NCI-H2196 (cell line): ENCODE data around the gene SPATA31D4.
"Not testable (repeated sequence)": the region's sequence is repeated elsewhere in the genome, so short reads cannot be mapped to it uniquely, and the experiment has no call there.

ENCODE experiments used
- DNase-seq: peaks from one replicate; lab custom pipeline; 2025; ENCODE audit not compliant: unreplicated experiment; lab: John Stamatoyannopoulos, UW

The SPATA31D4 gene

DNA sequence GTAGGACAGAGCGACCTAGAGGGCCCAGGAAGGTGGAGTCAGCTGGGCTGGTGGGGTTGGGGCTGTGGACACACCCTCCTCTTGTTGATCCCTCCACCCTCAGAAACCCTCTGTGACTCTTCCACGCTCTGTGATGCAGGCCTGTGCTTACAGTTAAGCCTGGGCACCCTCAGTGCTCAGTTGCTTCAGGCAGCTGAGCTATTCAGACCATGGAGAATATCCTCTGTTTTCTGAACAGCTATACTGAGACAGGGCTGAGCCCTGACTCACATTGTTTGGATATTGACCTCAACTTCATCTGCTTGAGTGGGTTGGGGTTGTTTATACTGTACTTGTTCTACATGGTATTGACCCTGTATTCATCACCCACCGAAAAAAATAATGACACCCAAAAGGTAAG lies at the start of gene SPATA31D4:
SPATA31D4 (plus strand) TSS at position 124 of the 400 bp plus-strand sequence; CDS start at position 210, 86 bp downstream.
- not testable (repeated sequence) for DNase-seq

DNA sequence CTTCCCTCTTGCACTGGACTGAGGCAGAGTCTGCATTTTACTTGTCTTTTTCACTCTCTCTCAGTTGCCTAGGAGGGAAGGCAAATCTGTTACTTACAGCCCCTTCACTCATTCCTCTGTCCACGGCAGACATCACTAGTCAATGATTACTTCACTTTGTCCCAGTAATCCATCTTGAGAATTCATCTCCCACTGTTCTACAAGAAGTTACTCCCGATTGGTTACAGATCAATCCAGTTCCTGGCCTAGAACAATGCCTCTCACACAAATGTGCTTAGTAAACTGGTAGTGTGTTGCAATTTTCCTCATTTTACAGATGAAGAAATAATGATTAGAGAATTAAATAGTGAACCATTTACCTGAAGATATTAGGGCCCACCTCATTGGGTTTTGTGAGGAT lies 49.7 kb upstream of the SPATA31D4 start:
- no peak for DNase-seq

DNA sequence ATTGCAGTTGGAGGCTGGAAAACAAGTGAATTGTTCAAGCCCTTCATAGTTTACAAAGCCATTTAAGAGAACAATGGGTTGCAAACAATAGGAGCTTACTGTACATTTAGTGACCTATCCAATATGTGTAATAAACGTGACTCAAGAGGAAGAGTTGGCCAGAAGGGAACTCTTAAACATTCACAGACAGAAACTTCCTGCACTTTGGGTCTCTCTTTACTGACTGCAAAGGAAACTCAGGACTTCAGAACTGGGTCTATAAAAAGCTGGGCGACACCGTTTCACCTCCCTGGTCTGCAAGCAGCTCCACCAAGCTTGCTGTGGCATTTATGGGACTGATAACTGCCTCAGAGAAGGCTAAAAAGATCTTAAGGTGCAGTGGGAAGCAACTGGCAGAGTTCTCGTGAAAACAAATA lies 48.7 kb upstream of the SPATA31D4 start:
- DNase-seq = no peak

DNA sequence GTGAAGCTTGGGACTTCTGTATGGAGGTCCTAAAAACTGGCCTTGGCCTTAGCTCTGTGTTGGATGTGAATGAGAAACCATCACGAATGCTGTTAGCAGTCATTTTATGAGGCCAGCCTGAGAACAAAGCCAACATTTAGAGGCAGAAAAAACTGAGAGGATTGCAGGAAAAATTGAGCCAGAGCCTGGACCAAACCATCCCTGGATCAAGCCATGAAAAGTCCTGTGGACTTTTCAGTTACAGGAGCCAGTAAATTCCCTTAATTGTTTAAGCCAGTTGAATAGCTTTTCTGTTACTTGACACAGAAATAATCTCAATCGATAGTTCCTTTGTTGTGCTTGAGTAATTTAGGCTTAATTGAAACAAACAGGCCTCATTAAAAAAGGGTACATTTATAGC lies 42.6 kb upstream of the SPATA31D4 start:
- no peak for DNase-seq

DNA sequence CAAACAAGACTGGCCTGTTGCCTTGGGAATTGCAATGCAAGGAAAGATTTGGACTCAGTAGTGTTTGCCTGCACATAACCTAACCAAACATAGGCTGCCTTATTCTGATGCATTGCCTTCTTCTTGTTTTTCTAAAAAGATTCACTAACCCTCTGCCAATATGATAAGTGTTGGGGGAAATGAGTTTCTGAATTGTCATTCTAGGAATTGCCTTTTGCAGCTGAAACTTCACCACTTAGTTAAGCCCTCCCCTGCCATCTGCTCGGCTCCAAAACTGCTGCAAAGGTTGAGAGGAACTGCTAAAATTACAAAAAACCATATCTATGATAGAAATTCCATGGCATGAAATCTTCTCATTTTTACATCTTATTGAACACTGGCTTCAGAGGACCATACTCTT lies 41.6 kb upstream of the SPATA31D4 start:
- no peak for DNase-seq

DNA sequence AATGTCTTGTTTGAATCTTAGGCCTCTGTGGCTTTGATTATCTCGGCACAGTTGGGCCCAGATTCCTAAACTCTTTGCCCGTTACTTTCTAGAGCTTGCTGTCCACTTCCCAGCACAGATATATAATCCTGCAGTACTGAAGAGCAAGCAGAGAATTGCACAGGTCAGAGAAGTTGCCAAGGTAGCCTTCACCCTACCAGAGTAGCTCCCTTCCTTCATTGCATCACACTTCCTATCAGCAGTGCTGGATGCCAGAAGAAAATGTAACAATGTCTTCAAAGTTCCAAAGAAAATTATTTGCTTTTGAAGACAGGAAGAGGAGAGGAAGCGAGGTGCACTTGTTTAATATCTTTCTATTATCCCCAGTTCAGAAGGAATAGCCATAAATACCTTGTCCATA lies 38.1 kb upstream of the SPATA31D4 start:
- DNase-seq = no peak

DNA sequence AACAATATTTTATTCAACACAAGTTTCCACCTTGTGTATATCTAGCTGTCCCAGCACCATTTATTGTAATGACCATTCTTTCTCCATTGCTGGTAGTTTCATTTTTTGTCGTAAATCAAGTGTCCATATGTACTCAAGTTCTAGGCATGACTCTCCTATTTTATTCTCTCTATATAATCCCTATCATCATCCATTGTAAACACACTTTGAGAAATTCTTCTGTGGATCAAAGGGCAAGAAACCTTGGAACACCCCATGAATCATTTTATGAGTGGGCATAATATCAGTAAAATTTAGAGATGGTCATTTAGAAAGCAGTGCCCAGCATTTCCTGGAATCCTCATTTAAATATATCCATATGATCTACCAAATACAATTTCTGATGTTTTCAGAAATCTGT lies 35.8 kb upstream of the SPATA31D4 start:
- DNase-seq = no peak

DNA sequence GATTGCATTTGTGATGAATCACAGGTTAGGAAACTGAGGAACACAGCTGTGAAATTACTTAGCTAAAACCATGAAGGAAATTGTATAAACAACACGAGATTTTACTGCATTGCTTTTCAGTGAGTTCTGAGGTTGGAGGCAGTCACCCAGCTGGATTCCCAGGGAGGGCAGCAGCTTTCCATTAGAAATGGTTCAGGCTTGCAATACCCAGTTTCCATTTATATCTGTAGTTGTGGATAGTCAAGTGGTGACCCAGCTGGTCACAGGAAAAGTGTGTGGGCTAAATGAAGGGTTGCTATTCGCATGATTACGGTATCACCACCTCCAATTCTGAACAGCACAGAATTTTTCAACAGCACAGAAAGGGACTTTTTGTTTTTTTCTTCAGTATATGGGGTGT lies 34.3 kb upstream of the SPATA31D4 start:
- no peak for DNase-seq

DNA sequence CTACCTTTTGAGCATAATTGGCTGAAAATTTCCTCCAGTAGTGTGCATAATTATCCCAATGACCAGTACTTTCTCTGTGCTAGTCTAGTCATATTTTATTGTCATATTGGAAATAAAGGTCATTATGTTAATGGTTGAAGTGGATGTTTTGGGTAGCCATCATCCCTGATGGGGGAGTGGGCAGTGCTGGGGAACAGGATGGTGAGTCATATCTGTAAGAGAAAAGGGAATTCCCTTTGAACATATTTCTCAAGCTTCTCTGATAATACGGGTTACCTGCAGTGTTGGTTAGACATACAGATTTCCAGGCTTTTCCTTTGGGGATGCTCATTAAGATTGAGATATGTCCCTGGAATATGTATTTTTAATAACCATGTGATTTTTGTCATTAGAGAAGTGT lies 33.3 kb upstream of the SPATA31D4 start:
- DNase-seq = no peak

DNA sequence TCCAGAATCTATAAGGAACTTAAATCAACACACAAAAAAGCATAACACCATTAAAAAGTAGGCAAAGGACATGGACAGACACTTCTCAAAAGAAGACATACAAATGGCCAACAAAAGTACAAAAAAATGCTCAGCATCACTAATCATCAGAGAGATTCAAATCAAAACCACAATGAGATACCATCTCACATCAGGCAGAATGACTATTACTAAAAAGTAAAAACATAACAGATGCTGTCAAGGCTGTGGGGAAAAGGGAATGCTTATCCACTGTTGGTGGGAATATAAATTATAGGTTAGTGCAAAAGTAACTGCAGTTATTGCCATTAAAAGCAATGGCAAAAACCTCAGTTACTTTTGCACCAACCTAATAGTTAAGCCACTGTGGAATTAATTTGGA lies 32.2 kb upstream of the SPATA31D4 start:
- DNase-seq = no peak

DNA sequence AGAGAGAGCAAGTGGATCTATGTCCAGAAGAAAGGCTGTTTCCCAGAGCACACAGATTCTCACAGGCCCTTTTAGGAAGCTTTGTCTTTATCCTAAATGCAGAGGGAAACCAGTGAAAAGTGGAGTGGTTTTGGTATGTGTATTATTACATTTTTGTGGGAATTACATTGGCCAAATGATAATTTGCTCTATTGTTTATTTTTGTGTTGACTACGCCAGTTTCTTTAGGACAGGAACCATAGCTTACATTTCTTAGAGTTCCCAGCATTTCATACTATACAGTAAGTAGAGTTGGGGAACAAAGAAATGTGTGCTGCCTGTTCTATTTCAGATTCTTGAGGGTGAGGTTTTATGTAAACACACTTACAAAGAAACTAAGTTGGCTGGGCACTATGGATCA lies 29.4 kb upstream of the SPATA31D4 start:
- no peak for DNase-seq

DNA sequence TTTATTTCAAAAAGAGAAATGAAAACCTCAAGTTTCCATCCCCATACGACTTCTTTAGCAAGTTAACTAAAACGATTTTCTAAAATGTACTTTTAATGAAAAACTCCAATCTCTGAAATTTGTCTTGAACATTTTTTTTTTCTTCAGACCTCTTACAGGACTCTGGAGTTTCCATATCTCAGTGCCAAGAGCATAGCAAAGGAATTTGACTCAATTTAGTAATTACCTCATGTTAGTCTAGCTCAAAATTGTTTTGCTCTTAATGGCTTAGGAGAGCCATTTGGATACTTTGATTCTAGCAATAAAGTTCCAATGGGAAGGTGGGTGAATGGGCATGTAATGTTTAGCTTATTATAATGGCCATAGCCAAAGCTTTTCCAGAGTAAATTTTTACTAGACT lies 26.0 kb upstream of the SPATA31D4 start:
- no peak for DNase-seq

DNA sequence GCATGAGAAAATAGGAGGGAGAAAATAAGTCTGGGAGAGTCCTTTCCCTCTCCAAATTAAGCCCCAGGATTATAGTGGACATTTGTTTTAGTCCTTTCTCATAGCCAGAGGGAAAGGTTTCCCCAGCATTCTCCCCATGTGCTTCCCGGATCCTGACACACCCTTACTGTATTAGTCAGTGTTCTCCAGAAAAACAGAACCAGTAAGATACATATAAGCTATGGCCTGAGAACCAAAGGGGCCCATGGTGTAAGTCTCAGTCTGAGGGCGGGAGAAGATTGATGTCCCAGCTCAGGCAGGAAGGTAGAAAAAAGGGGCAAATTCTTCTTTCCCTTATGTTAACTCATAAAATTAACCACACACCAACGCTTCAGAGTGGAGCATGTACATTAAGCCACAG lies 25.6 kb upstream of the SPATA31D4 start:
- no peak for DNase-seq

DNA sequence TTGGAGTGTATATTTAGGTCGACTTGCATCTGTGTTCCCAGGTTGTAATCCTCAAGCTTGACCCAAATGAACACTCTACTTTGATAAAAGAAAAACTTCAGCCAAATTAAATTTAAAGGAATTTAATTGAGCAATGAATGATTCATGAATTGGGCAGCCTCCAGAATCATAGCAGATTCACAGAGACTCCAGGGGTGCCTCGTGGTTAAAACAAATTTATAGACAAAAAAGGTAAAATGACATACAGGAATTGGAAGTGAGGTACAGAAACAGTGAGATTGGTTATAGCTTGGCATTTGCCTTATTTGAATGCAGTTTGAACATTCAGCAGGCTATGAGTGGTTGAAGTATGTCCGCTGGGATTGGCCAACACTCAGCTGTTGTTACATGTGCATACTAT lies 21.6 kb upstream of the SPATA31D4 start:
- DNase-seq = no peak

DNA sequence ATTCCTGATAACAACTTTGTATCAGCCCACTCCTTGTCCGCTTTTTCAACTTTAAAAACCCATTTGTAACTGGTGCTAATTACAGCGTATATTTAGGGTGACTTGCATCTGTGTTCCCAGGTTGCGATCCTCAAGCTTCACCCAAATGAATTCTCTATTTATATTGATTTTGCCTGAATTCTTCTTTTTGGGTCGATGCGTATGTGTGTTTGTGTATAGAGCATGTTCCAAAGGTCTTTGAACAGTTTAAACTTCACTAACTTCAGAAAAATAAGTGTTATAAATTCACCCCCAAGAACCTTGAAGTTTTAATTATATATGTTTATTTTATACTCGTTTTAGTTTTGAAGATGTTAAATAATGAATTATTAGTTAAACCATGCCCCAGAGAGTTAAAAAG lies 16.1 kb upstream of the SPATA31D4 start:
- DNase-seq = no peak

DNA sequence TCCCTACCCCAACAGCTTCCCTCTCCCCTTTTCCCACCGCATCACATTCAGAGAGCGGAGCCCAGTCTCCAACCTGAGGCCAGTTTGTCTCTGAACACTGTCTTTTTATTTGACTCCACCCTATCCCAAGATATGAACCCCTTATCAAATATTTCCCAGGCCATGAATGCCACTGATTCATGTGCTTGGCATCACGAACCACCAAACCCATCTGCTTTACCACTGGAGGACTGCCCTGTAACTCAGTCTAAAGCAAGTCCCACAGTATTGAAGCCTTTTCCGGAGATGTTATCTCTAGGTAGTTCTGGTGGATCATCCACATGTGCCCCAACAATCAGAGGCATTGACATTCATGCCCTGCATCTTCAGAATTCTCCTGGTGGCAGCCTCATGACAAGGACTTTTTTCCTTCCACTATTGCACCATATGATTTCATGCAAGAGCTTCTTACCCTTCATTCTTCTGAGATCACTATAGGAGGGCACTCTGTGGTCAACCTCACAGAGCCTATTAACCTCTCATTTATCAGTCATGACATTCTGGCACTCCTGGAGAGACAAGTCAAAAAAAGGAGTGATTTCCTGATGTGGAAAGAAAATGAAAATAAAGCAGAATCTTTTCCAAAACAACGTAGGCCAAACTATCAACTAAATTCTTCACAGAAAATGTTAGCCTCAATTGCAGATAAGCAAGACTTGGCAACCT lies 12.3 kb upstream of the SPATA31D4 start:
- no peak for DNase-seq

DNA sequence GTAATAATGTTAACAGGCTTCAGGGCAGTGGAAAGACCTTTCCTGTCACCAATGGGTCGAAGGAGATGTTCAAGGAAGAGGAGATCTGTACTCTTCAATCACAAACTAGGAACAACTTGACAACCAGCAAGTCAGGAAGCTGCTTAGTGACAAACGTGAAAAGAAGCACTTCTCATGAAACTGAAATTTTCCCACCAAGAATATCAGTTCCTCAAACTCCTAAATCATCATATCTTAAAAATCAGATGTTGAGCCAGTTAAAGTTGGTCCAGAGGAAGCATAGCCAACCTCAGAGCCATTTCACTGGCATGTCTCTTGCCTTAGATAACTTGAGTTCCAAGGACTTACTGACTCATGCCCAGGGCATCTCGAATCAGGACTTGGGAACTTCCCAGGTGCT lies 9.7 kb upstream of the SPATA31D4 start:
- DNase-seq = not testable (repeated sequence)

DNA sequence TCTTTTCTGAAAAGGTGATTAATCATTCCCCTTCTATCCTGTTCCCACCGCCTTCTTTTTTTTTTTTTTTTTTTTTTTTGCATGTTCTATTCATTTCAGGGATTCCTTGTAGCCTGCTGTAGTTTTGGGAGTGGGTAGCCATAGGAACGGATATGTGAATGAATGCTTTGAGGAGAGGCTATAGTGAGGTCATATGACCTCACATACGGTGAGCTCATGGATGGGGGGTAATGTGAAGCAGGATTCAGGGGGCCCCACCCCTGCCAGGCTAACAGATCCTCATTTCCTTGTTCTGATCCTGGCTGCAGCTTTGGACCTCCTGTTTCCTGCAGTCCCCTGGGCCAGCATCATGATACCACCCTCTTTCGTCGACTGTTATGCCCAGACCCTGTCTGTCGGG lies 1.9 kb downstream of the SPATA31D4 start:
- DNase-seq = not testable (repeated sequence)

DNA sequence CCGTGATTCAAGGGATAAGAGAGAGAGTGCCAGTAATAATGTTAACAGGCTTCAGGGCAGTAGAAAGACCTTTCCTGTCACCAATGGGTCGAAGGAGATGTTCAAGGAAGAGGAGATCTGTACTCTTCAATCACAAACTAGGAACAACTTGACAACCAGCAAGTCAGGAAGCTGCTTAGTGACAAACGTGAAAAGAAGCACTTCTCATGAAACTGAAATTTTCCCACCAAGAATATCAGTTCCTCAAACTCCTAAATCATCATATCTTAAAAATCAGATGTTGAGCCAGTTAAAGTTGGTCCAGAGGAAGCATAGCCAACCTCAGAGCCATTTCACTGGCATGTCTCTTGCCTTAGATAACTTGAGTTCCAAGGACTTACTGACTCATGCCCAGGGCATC lies 5.3 kb downstream of the SPATA31D4 start:
- not testable (repeated sequence) for DNase-seq

DNA sequence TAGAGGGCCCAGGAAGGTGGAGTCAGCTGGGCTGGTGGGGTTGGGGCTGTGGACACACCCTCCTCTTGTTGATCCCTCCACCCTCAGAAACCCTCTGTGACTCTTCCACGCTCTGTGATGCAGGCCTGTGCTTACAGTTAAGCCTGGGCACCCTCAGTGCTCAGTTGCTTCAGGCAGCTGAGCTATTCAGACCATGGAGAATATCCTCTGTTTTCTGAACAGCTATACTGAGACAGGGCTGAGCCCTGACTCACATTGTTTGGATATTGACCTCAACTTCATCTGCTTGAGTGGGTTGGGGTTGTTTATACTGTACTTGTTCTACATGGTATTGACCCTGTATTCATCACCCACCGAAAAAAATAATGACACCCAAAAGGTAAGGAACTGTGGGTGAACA lies 15.2 kb downstream of the SPATA31D4 start, which contains the start of gene SPATA31D3:
SPATA31D3 (plus strand) TSS at position 108 of the 400 bp plus-strand sequence; CDS start at position 194, 86 bp downstream.
- not testable (repeated sequence) for DNase-seq

DNA sequence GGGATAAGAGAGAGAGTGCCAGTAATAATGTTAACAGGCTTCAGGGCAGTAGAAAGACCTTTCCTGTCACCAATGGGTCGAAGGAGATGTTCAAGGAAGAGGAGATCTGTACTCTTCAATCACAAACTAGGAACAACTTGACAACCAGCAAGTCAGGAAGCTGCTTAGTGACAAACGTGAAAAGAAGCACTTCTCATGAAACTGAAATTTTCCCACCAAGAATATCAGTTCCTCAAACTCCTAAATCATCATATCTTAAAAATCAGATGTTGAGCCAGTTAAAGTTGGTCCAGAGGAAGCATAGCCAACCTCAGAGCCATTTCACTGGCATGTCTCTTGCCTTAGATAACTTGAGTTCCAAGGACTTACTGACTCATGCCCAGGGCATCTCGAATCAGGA lies 20.4 kb downstream of the SPATA31D4 start:
- DNase-seq = not testable (repeated sequence)

DNA sequence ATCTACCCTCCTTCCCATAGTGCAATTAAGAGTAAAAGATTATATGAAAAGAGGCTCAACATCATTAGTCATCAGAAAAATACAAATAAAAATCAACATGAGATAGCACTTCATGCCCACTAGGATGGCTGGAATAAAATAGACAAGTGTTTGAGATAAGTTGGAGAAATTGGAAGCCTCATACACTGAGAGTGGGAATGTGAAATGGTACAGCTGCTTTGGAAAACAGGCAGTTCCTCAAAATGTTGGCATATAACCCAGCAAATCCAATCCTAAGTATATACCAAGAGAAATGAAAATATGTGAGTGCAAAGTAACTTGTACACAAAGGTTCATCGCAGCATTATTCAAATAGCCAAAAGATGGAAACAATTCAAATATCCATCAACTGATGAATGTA lies 24.9 kb downstream of the SPATA31D4 start:
- no peak for DNase-seq

DNA sequence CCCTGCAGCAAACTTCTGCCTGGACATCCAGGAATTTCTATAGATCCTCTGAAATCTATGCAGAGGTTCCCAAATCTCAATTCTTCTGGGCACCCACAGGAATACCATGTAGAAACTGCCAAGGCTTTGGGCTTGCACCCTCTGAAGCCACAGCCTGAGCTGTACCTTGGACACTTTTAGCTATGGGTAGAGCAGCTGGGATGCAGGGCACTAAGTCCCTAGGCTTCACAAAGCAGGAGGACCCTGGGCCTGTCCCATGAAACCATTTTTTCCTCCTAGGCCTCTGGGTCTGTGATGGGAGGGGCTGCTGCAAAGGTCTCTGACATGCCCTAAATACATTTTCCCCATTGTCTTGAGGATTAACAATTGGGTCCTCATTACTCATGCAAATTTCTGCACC lies 27.4 kb downstream of the SPATA31D4 start:
- DNase-seq = no peak
